Tibial nerve (tissue), 3 donors: Measurements from ENCODE around the gene PCDH9.

Experiments
- CTCF ChIP-seq, 5 experiments: fragments of 200-600 bp in 3 of 5; fragments of 450-650 bp in 2 of 5; sonication (generic) in 3 of 5; IDR thresholded peaks; one replicate each; pipeline ENCODE4 v1.5.1; 2016 to 2019; ENCODE audit warnings: antibody characterized with exemption in 5 of 5, mild to moderate bottlenecking in 3 of 5, moderate library complexity in 2 of 5
- POLR2A ChIP-seq, 2 donors: fragments of 450-650 bp; IDR thresholded peaks; one replicate each; pipeline ENCODE4 v1.6.1; 2017; ENCODE audit warnings: antibody characterized with exemption in 2 of 2, mild to moderate bottlenecking in 2 of 2, moderate library complexity in 2 of 2

- TF ChIP-seq CTCF (IDR thresholded peaks at IDR 0.05) = no peak
- TF ChIP-seq POLR2A (IDR thresholded peaks at IDR 0.05) = no peak
Measured at GRCh38 chr13:66847541-66847940, 382.6 kb downstream of the PCDH9 start.
